ENCODE results near the gene NLRC4. TPM values are rescaled to one million over a fixed set of nuclear protein-coding genes. Genes with fewer than 3 reads are reported as not detected.

The NLRC4 gene
- total and polyA plus RNA-seq, 2 of the 8 experiments (the other 6 are each of a cell fraction or from before 2014, with no cell fraction given) = not detected

DNA sequence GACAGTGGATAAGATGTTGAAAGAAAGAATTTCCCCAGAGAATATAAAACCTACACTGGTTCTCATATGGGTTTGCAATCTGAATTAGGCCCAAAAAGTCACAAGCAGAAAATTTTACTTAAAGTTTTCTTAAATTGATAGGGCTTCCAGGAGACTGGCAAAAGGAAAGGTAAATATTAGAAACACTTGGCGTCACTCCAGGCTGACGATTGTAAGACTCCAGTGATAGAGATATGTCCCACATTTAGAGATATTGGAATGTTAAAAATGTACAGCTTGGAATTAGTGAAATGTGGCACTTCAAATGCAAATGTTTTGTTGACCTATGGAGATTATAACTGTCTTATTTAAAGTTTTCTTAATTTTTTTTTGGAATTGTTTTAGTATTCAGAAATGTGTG, 27.1 kb upstream of the NLRC4 start (continued):
- no peak for TF ChIP-seq KDM4A (IDR thresholded peaks at IDR 0.05; ENCODE audit: low read depth, low read length, severe bottlenecking)
- TF ChIP-seq, protein P1, sequence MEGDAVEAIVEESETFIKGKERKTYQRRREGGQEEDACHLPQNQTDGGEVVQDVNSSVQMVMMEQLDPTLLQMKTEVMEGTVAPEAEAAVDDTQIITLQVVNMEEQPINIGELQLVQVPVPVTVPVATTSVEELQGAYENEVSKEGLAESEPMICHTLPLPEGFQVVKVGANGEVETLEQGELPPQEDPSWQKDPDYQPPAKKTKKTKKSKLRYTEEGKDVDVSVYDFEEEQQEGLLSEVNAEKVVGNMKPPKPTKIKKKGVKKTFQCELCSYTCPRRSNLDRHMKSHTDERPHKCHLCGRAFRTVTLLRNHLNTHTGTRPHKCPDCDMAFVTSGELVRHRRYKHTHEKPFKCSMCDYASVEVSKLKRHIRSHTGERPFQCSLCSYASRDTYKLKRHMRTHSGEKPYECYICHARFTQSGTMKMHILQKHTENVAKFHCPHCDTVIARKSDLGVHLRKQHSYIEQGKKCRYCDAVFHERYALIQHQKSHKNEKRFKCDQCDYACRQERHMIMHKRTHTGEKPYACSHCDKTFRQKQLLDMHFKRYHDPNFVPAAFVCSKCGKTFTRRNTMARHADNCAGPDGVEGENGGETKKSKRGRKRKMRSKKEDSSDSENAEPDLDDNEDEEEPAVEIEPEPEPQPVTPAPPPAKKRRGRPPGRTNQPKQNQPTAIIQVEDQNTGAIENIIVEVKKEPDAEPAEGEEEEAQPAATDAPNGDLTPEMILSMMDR (IDR thresholded peaks at IDR 0.05; ENCODE audit: control extremely low read depth in 1 of 3, insufficient read depth in 1 of 3, low read depth in 1 of 3, low read length in 3 of 3) = no peak
- no peak for TF ChIP-seq EZH2 (IDR thresholded peaks at IDR 0.05; ENCODE audit: low read depth, low read length, severe bottlenecking)

Measured in H1 (cell line).